ENCODE data around the gene AAK1.

The AAK1 gene

GRCh38 chr2:69685321-69686048, 41.9 kb upstream of the AAK1 start:
- Histone ChIP-seq H3F3A (ENCODE audit: insufficient read depth) (no peaks in the 10 kb centered on the region), H4K20me1 (ENCODE audit: low read depth, low read length) (no peaks in the 10 kb centered on the region), H3K9me2 (replicated peaks; ENCODE audit: insufficient read depth, low read length) (no peaks in the 10 kb centered on the region), H3K4me3 (ENCODE audit: insufficient read depth, low read length, poor library complexity, severe bottlenecking) (no peak overlapping the region), H3K27me3 (ENCODE audit: low read length) (no peaks in the 10 kb centered on the region), H3K9me3 (ENCODE audit: insufficient read depth, low read length) (no peaks in the 10 kb centered on the region), H3K36me3 (ENCODE audit: low read length) (no peaks in the 10 kb centered on the region), H2AFZ (ENCODE audit: low read depth, low read length, severe bottlenecking) (no peak overlapping the region), H3K9ac (ENCODE audit: low read length) (no peak overlapping the region), H3K79me2 (ENCODE audit: insufficient read depth, low read length) (no peaks in the 10 kb centered on the region), H3K4me2 (ENCODE audit: low read depth, low read length, poor library complexity, severe bottlenecking) (no peak overlapping the region), H3K27ac (ENCODE audit: low read depth, low read length) (no peak overlapping the region)
- TF ChIP-seq CTCF (IDR thresholded peaks at IDR 0.05; ENCODE audit: insufficient read depth, low read length, poor library complexity, severe bottlenecking): no peak
- no peak for TF ChIP-seq EZH2phosphoT487 (conservative IDR thresholded peaks at IDR 0.05; ENCODE audit: low read length)

- Histone ChIP-seq H3K4me3 (ENCODE audit: insufficient read depth, low read length, poor library complexity, severe bottlenecking) (no peak overlapping the region), H3K27me3 (ENCODE audit: low read length) (no peaks in the 10 kb centered on the region)
- no peak for TF ChIP-seq EZH2phosphoT487 (conservative IDR thresholded peaks at IDR 0.05; ENCODE audit: low read length)
These were observed 39.8 kb upstream of the AAK1 start for GRCh38 chr2:69683170-69683971.

GRCh38 chr2:69682525-69682924, 39.0 kb upstream of the AAK1 start:
- H3K79me2 ChIP-seq (ENCODE audit: insufficient read depth, low read length): no peaks in the 10 kb centered on the region
- H3F3A ChIP-seq (ENCODE audit: insufficient read depth): no peaks in the 10 kb centered on the region
- H3K9ac ChIP-seq (ENCODE audit: low read length): no peak overlapping the region
- no peak overlapping the region for H3K4me2 ChIP-seq (ENCODE audit: low read depth, low read length, poor library complexity, severe bottlenecking)
- H3K9me3 ChIP-seq (ENCODE audit: insufficient read depth, low read length): no peaks in the 10 kb centered on the region
- H3K27ac ChIP-seq (ENCODE audit: low read depth, low read length): no peak overlapping the region
- no peak overlapping the region for H2AFZ ChIP-seq (ENCODE audit: low read depth, low read length, severe bottlenecking)
- H3K4me3 ChIP-seq (ENCODE audit: insufficient read depth, low read length, poor library complexity, severe bottlenecking): no peak overlapping the region
- no peaks in the 10 kb centered on the region for H3K36me3 ChIP-seq (ENCODE audit: low read length)
- no peaks in the 10 kb centered on the region for H3K9me2 ChIP-seq (replicated peaks; ENCODE audit: insufficient read depth, low read length)
- no peak for TF ChIP-seq CTCF (IDR thresholded peaks at IDR 0.05; ENCODE audit: insufficient read depth, low read length, poor library complexity, severe bottlenecking)
- no peak for TF ChIP-seq EZH2phosphoT487 (conservative IDR thresholded peaks at IDR 0.05; ENCODE audit: low read length)
- H4K20me1 ChIP-seq (ENCODE audit: low read depth, low read length): no peaks in the 10 kb centered on the region
- no peaks in the 10 kb centered on the region for H3K27me3 ChIP-seq (ENCODE audit: low read length)

More at GRCh38 chr2:69683170-69683971, 39.8 kb upstream of the AAK1 start:
- no peak overlapping the region for H2AFZ ChIP-seq (ENCODE audit: low read depth, low read length, severe bottlenecking)
- no peaks in the 10 kb centered on the region for H3F3A ChIP-seq (ENCODE audit: insufficient read depth)
- no peak overlapping the region for H3K9ac ChIP-seq (ENCODE audit: low read length)
- no peaks in the 10 kb centered on the region for H3K9me3 ChIP-seq (ENCODE audit: insufficient read depth, low read length)
- no peaks in the 10 kb centered on the region for H4K20me1 ChIP-seq (ENCODE audit: low read depth, low read length)
- no peaks in the 10 kb centered on the region for H3K36me3 ChIP-seq (ENCODE audit: low read length)
- H3K9me2 ChIP-seq (replicated peaks; ENCODE audit: insufficient read depth, low read length): no peaks in the 10 kb centered on the region
- H3K4me2 ChIP-seq (ENCODE audit: low read depth, low read length, poor library complexity, severe bottlenecking): no peak overlapping the region
- no peaks in the 10 kb centered on the region for H3K79me2 ChIP-seq (ENCODE audit: insufficient read depth, low read length)
- no peak overlapping the region for H3K27ac ChIP-seq (ENCODE audit: low read depth, low read length)
